Glomerular visceral epithelial cell (primary cell): ENCODE measurements around the gene NKX1-2.

Experiments
- DNase-seq: peaks from one replicate; pipeline ENCODE4 v3.0.0-alpha.2; 2016; ENCODE audit errors: extremely low spot score

The NKX1-2 gene

GRCh38 chr10:124415210-124415609 lies 34.6 kb downstream of the NKX1-2 start:
- DNase-seq, result no peak

GRCh38 chr10:124414076-124414475 lies 35.8 kb downstream of the NKX1-2 start:
- DNase-seq, result no peak

DNA sequence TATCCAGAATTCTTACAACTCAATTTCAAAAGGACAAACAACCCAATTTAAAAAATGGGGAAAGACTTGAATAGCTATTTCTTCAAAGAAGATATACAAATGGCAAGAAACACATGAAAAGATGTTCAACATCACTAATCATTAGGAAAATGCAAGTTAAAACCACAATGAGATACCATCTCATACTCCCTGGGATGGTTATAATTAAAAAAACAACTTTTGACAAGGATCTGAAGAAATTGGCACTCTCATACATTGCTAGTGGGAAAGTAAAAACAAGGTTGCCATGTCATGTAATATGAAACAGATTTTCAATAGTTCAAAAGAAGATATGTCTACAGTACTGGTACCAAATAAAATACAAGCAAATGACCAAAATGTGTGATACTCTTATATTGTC lies 40.1 kb downstream of the NKX1-2 start:
- DNase-seq, result no peak

DNA sequence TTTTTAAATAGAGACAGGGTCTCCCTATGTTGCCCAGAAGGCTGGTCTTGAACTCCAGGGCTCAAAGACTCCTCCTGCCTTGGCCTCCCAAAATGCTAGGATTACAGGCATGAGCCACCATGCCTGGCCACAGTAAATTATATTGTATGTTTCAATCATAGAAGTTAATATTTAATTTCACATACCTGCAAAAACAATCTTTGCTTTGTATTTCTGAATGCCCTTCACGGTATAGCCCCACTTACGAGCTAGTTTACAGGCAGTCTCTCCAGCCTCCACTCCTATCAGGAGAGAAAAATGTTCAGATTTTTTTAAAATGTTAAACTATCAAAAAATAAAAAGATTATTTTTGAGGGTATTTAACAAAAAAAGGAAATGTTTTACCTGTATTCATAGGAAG lies 41.5 kb downstream of the NKX1-2 start:
- no peak for DNase-seq

GRCh38 chr10:124407456-124407855 lies 42.4 kb downstream of the NKX1-2 start:
- no peak for DNase-seq

DNA sequence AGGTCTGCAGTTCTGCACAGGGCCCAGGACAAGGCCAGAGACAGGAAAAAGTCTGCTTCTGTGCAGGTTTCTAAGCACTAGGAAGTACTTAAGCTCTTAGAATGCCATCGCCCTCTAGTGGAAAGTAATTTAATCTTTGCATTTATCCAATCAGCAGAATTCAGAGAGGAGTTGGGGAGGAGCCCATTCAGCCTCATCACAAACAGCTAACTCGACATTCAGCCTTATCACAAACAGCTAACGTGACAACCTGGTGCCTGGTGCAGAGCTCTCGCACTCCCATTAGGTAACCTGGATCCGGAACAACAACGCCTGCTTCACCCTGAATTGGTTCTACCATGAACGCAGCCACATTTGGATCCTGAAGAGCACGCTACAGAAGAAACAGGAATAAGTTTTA lies 46.3 kb downstream of the NKX1-2 start:
- peak; percentile 74 for DNase-seq

DNA sequence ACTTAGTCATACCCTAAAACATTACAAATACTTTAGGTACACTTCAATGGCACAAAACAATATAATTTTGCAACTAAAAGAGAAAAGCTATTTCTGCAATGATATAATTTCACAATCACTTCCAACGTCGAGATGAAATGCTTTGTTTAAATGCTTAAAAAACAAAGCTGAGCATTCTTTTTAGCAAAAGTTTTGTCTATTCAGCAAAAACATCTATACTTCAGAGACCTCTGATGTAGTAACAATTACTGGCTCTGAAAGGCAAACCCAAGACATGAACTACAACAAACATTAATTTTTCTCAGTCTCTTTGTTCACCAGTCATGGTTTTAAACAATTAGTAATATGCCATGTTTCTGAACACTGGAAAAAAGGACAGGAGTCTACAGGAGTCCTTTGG lies 47.6 kb downstream of the NKX1-2 start:
- DNase-seq, result no peak

- DNase-seq, result no peak
These were observed 48.2 kb downstream of the NKX1-2 start for GRCh38 chr10:124401633-124402032.
